ENCODE results near the gene AMT.

GRCh38 chr3:49460956-49461355, 38.7 kb upstream of the AMT start:
- TF ChIP-seq CTCF (IDR thresholded peaks at IDR 0.05; ENCODE audit: borderline replicate concordance, extremely low read depth, low read length, poor library complexity, severe bottlenecking) (no peak), EZH2 (IDR thresholded peaks at IDR 0.05; ENCODE audit: borderline replicate concordance, low read depth, low read length, severe bottlenecking) (no peak)
